Fibroblast of lung (primary cell): Measurements from ENCODE around the gene BTG4. TPM values are rescaled to one million over a fixed set of nuclear protein-coding genes. Genes with fewer than 3 reads are reported as not detected.
A peak's percentile ranks its signal among the peaks of the same experiment; 100 is the strongest.

Experiments used
- DNase-seq, 2 donors: peaks; one replicate each; pipeline versions ENCODE4 v3.0.0 to v3.0.0-alpha.2; 2010; ENCODE audit warnings: low read depth in 2 of 2
- H2AFZ ChIP-seq: 2 replicates; pipeline ENCODE4 v1.5.1; 2012; ENCODE audit warnings: low read length, control low read depth, inconsistent platforms
- H3K27ac ChIP-seq: 2 replicates; pipeline ENCODE4 v1.5.1; 2011; ENCODE audit warnings: low read length, control low read depth; ENCODE audit not compliant: insufficient read depth
- H3K27me3 ChIP-seq: 2 replicates; pipeline ENCODE4 v1.5.1; 2011; ENCODE audit warnings: mild to moderate bottlenecking, low read length; ENCODE audit not compliant: control insufficient read depth, insufficient read depth
- H3K36me3 ChIP-seq: 2 replicates; pipeline ENCODE4 v1.5.1; 2011; ENCODE audit warnings: low read length; ENCODE audit not compliant: control insufficient read depth, insufficient read depth
- H3K4me1 ChIP-seq: 2 replicates; pipeline ENCODE4 v1.5.1; 2011; ENCODE audit warnings: low read length; ENCODE audit not compliant: control insufficient read depth, insufficient read depth; ENCODE audit errors: extremely low read depth
- H3K4me2 ChIP-seq: 2 replicates; pipeline ENCODE4 v1.5.1; 2011; ENCODE audit warnings: low read length, control low read depth; ENCODE audit not compliant: insufficient read depth; ENCODE audit errors: extremely low read depth
- H3K4me3 ChIP-seq, 4 experiments: fragments of 200-600 bp in 1 of 4; sonication (generic) in 1 of 4; replicated peaks in 1 of 4; 2 replicates each; pipeline ENCODE4 v1.5.1; 2011 to 2016; ENCODE audit warnings: low read length in 4 of 4, low read depth in 3 of 4, mild to moderate bottlenecking in 3 of 4, control low read depth in 2 of 4, inconsistent platforms in 1 of 4, mixed read lengths in 1 of 4; ENCODE audit not compliant: insufficient read depth in 1 of 4; ENCODE audit errors: control extremely low read depth in 1 of 4
- H3K79me2 ChIP-seq: 2 replicates; pipeline ENCODE4 v1.5.1; 2012; ENCODE audit warnings: mild to moderate bottlenecking, low read length, inconsistent platforms; ENCODE audit not compliant: control insufficient read depth, insufficient read depth
- H3K9ac ChIP-seq: 2 replicates; pipeline ENCODE4 v1.5.1; 2011; ENCODE audit warnings: mild to moderate bottlenecking, low read length, control low read depth; ENCODE audit not compliant: insufficient read depth
- H3K9me3 ChIP-seq: 2 replicates; pipeline ENCODE4 v1.5.1; 2012; ENCODE audit warnings: low read depth, low read length; ENCODE audit not compliant: control insufficient read depth, insufficient read depth
- H4K20me1 ChIP-seq: 2 replicates; pipeline ENCODE4 v1.5.1; 2011; ENCODE audit warnings: low read length; ENCODE audit not compliant: control insufficient read depth, insufficient read depth; ENCODE audit errors: extremely low read depth
- CTCF ChIP-seq, 2 donors: IDR thresholded peaks in 1 of 2; conservative IDR thresholded peaks in 1 of 2; 1 replicate in 1 of 2; 2 replicates in 1 of 2; pipeline ENCODE4 v1.5.1; 2011 to 2012; ENCODE audit warnings: low read length in 2 of 2, control low read depth in 1 of 2, inconsistent platforms in 1 of 2, low read depth in 1 of 2, mild to moderate bottlenecking in 1 of 2
- EZH2 ChIP-seq: IDR thresholded peaks from 2 replicates; pipeline ENCODE4 v1.5.1; 2012; ENCODE audit warnings: low read length, control low read depth, mild to moderate bottlenecking; ENCODE audit errors: missing control alignments
- polyA plus RNA-seq, 2 donors: library from polyadenylated mRNA; depleted of rRNA in 1 of 2; stranded (reverse) in 1 of 2; unstranded in 1 of 2; fragments of >200 nt; gene quantifications; 2 replicates each; pipeline ENCODE4 v1.2.1, GENCODE V29; 2011 to 2012; ENCODE audit warnings: missing spikeins in 1 of 2
- total RNA-seq: library from RNA; depleted of rRNA; stranded (reverse); fragments of >200 nt; gene quantifications from 2 replicates; pipeline ENCODE4 v1.2.1, GENCODE V29; 2014

Gene BTG4
- total and polyA plus RNA-seq, 2 donors (not counting 1 experiment from before 2014, with no cell fraction given), result 0.08 to 0.33 TPM

GRCh38 chr11:111542606-111543275 is 30.6 kb upstream of the BTG4 start:
- peak overlapping the region; percentile 98 for H3K4me2 ChIP-seq
- DNase-seq, result no peak
- no peaks in the 10 kb centered on the region for H3K27me3 ChIP-seq
- H3K27ac ChIP-seq, result no peak overlapping the region
- no peaks in the 10 kb centered on the region for H3K9me3 ChIP-seq
- no peak overlapping the region for H3K9ac ChIP-seq
- peaks cover 13% of the 10 kb centered on the region for H3K36me3 ChIP-seq
- H3K4me1 ChIP-seq, result peaks cover 7% of the 10 kb centered on the region
- peak overlapping the region in 1 of 4 experiments; percentile 25 for H3K4me3 ChIP-seq
- no peaks in the 10 kb centered on the region for H4K20me1 ChIP-seq
- peaks cover 2% of the 10 kb centered on the region for H3K79me2 ChIP-seq
- no peak overlapping the region for H2AFZ ChIP-seq
- TF ChIP-seq EZH2 (no peak), CTCF (conservative IDR thresholded peaks at IDR 0.05 in 1 of 2, IDR thresholded peaks at IDR 0.05 in 1 of 2; ENCODE audit: low read depth in 1 of 2, low read length in 2 of 2) (no peak)

GRCh38 chr11:111541254-111542061 is 29.3 kb upstream of the BTG4 start:
- Histone ChIP-seq H4K20me1 (no peaks in the 10 kb centered on the region), H3K9me3 (no peaks in the 10 kb centered on the region), H3K79me2 (peaks cover 2% of the 10 kb centered on the region), H3K27ac (peak overlapping the region; percentile 83), H3K9ac (peak overlapping the region; percentile 86), H3K27me3 (no peaks in the 10 kb centered on the region), H3K36me3 (peaks cover 4% of the 10 kb centered on the region), H3K4me3 (peak overlapping the region; percentile 59 to 82 (median 65)), H2AFZ (peak overlapping the region; percentile 30), H3K4me2 (peak overlapping the region; percentile 98), H3K4me1 (peaks cover 7% of the 10 kb centered on the region)
- DNase-seq, result peak; percentile 51 to 94
- TF ChIP-seq CTCF (conservative IDR thresholded peaks at IDR 0.05 in 1 of 2, IDR thresholded peaks at IDR 0.05 in 1 of 2; ENCODE audit: low read depth in 1 of 2, low read length in 2 of 2) (no peak), EZH2 (no peak)

GRCh38 chr11:111540937-111541253 is 28.7 kb upstream of the BTG4 start:
- no peak for DNase-seq
- H3K4me3 ChIP-seq, result peak overlapping the region; percentile 59 to 82 (median 65)
- peak overlapping the region; percentile 86 for H3K9ac ChIP-seq
- H3K9me3 ChIP-seq, result no peaks in the 10 kb centered on the region
- H3K4me2 ChIP-seq, result peak overlapping the region; percentile 98
- H3K36me3 ChIP-seq, result peaks cover 2% of the 10 kb centered on the region
- peaks cover 7% of the 10 kb centered on the region for H3K4me1 ChIP-seq
- no peaks in the 10 kb centered on the region for H3K27me3 ChIP-seq
- H2AFZ ChIP-seq, result peak overlapping the region; percentile 30
- no peaks in the 10 kb centered on the region for H4K20me1 ChIP-seq
- H3K79me2 ChIP-seq, result peaks cover 2% of the 10 kb centered on the region
- TF ChIP-seq EZH2 (no peak), CTCF (conservative IDR thresholded peaks at IDR 0.05 in 1 of 2, IDR thresholded peaks at IDR 0.05 in 1 of 2; ENCODE audit: low read depth in 1 of 2, low read length in 2 of 2) (no peak)
- H3K27ac ChIP-seq, result peak overlapping the region; percentile 83
